Osteoblast (primary cell): ENCODE results near the gene CLCN1. TPM values are rescaled to one million over a fixed set of nuclear protein-coding genes. Genes with fewer than 3 reads are reported as not detected.

Source experiments
- DNase-seq: peaks from one replicate; pipeline ENCODE4 v3.0.0; 2011; ENCODE audit warnings: low spot score, mixed read lengths; ENCODE audit not compliant: insufficient read length; ENCODE audit errors: missing footprints
- H2AFZ ChIP-seq: 2 replicates; pipeline ENCODE4 v1.6.0; 2011; ENCODE audit warnings: mild to moderate bottlenecking, low read length
- H3K27ac ChIP-seq: 2 replicates; pipeline ENCODE4 v1.5.1; 2011; ENCODE audit warnings: mild to moderate bottlenecking, low read depth, low read length, moderate library complexity
- H3K27me3 ChIP-seq: 2 replicates; pipeline ENCODE4 v1.6.0; 2012; ENCODE audit warnings: mild to moderate bottlenecking, control low read depth, inconsistent platforms, low read length, moderate library complexity; ENCODE audit not compliant: insufficient read depth
- H3K36me3 ChIP-seq: 2 replicates; pipeline ENCODE4 v1.5.1; 2011; ENCODE audit warnings: mild to moderate bottlenecking, low read length, control low read depth, moderate library complexity; ENCODE audit not compliant: insufficient read depth
- H3K4me1 ChIP-seq: 2 replicates; pipeline ENCODE4 v1.5.1; 2011; ENCODE audit warnings: mild to moderate bottlenecking, low read length, control low read depth, moderate library complexity; ENCODE audit not compliant: insufficient read depth
- H3K4me2 ChIP-seq: 2 replicates; pipeline ENCODE4 v1.6.0; 2011; ENCODE audit warnings: mild to moderate bottlenecking, low read length; ENCODE audit not compliant: insufficient read depth
- H3K4me3 ChIP-seq: fragments of 200-600 bp; sonication (generic); 3 replicates; pipeline ENCODE4 v1.5.1; 2012; ENCODE audit warnings: mild to moderate bottlenecking, low read length, inconsistent platforms; ENCODE audit not compliant: insufficient read depth
- H3K79me2 ChIP-seq: 2 replicates; pipeline ENCODE4 v1.6.0; 2012; ENCODE audit warnings: mild to moderate bottlenecking, low read length, control low read depth, inconsistent platforms; ENCODE audit not compliant: insufficient read depth
- H3K9me3 ChIP-seq: 2 replicates; pipeline ENCODE4 v1.5.1; 2011; ENCODE audit warnings: low read depth, low read length, control low read depth
- H4K20me1 ChIP-seq: 2 replicates; pipeline ENCODE4 v1.6.0; 2012; ENCODE audit warnings: mild to moderate bottlenecking, low read length, control low read depth; ENCODE audit not compliant: insufficient read depth
- total RNA-seq: library from RNA; depleted of rRNA; stranded (reverse); fragments of >200 nt; gene quantifications from 2 replicates; pipeline ENCODE4 v1.2.3, GENCODE V29; 2012
- TF ChIP-seq, protein P1 (sequence below): IDR thresholded peaks from 2 replicates; pipeline ENCODE4 v1.5.1; 2011; ENCODE audit warnings: mild to moderate bottlenecking, low read depth, low read length, moderate library complexity; ENCODE audit errors: extremely low read depth

Gene CLCN1
- total RNA-seq, 1 donor: under 0.01 TPM

DNA sequence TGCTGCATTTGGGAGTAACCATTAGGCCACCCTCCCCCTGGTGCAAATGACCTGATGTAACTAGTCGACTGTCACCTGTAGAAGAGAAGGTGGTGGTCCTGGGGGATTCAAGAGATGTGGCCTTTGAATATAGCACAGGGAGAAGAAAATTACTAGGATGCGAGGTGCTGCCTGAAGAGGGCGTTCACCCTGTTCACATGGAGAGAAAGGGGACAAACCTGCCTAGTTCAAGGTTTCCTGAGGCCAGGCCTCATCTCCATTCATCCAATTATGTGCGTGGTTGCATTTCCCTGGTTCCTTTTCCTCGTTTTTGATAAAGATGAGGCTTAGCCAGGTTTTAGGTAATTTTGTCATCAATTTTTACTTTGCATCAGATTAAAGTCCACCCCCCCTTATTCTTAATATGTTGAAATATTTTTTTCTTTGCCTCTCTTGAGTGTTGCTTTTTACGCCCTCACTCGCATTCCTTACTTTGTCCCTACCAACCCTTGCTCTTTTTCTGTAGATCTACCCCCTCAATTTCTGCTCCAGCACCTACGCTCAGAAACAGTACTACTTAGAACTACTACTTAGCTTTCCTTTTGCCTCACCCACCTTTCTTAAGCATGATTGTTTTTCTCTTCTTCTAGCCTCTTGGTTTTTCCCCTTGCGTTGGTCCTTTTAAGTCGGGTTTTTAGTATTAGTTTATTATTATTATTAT, 13.7 kb downstream of the CLCN1 start:
- no peak overlapping the region for H3K27ac ChIP-seq
- peaks cover 19% of the 10 kb centered on the region for H3K4me1 ChIP-seq
- no peaks in the 10 kb centered on the region for H3K9me3 ChIP-seq
- H3K36me3 ChIP-seq: no peaks in the 10 kb centered on the region
- no peak overlapping the region for H3K4me2 ChIP-seq
- H4K20me1 ChIP-seq: no peaks in the 10 kb centered on the region
- no peaks in the 10 kb centered on the region for H3K27me3 ChIP-seq
- H2AFZ ChIP-seq: no peak overlapping the region
- TF ChIP-seq, protein P1, sequence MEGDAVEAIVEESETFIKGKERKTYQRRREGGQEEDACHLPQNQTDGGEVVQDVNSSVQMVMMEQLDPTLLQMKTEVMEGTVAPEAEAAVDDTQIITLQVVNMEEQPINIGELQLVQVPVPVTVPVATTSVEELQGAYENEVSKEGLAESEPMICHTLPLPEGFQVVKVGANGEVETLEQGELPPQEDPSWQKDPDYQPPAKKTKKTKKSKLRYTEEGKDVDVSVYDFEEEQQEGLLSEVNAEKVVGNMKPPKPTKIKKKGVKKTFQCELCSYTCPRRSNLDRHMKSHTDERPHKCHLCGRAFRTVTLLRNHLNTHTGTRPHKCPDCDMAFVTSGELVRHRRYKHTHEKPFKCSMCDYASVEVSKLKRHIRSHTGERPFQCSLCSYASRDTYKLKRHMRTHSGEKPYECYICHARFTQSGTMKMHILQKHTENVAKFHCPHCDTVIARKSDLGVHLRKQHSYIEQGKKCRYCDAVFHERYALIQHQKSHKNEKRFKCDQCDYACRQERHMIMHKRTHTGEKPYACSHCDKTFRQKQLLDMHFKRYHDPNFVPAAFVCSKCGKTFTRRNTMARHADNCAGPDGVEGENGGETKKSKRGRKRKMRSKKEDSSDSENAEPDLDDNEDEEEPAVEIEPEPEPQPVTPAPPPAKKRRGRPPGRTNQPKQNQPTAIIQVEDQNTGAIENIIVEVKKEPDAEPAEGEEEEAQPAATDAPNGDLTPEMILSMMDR: no peak
- H3K4me3 ChIP-seq: no peak overlapping the region
- H3K79me2 ChIP-seq: no peaks in the 10 kb centered on the region
- DNase-seq: no peak

DNA sequence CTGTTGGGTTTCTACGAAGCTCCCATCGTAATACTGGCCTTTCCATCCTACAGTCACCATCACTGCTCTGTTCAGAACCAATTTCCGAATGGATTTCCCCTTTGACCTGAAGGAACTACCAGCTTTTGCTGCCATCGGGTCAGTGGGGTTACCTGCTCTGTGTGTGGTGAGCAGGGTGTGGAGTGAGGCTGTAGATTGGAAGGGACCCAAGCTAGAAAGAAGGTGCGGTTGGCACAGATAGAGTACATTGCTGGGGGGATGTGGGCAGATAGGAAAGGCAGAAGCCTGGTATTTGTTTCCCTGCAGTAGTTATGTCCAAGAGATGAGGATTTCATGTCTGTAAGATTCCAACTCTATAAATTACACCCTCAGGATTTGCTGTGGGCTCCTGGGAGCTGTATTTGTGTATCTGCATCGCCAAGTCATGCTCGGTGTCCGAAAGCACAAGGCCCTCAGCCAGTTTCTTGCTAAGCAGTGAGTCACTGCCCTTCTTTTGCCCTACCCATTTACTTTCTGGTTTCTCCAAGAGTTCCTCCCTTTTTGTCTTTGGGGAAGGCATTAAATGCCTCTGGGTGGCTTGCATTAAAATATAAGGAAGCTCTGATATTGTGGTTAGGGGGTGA, 15.4 kb downstream of the CLCN1 start:
- H3K4me2 ChIP-seq: peak overlapping the region; percentile 62
- peak overlapping the region; percentile 60 for H3K27ac ChIP-seq
- H3K4me1 ChIP-seq: peaks cover 12% of the 10 kb centered on the region
- no peaks in the 10 kb centered on the region for H3K36me3 ChIP-seq
- peaks cover 5% of the 10 kb centered on the region for H3K27me3 ChIP-seq
- H2AFZ ChIP-seq: no peak overlapping the region
- H3K79me2 ChIP-seq: no peaks in the 10 kb centered on the region
- H3K4me3 ChIP-seq: no peak overlapping the region
- H4K20me1 ChIP-seq: no peaks in the 10 kb centered on the region
- no peaks in the 10 kb centered on the region for H3K9me3 ChIP-seq
- peak; percentile 97 for DNase-seq
- TF ChIP-seq, protein P1: no peak

DNA sequence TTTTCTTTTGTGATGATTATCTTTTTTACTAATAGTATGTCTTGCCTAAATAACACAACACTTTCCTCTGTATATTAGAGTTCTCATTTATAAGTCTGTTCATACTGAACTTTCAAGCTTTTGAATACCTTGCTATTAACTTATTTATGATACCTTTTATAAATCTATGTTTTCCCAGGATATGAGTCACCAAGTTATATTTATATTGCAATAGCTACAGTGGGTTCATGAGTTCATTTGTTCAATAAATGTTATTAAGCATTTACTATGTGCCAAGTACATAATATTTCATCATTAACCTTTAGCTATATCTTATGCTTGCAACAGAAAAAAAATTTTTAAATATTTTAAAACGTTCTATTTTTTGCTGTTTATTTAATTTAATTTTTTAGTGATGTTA, 18.3 kb downstream of the CLCN1 start:
- no peak overlapping the region for H3K4me3 ChIP-seq
- H3K27me3 ChIP-seq: peaks cover 26% of the 10 kb centered on the region
- DNase-seq: no peak
- H4K20me1 ChIP-seq: no peaks in the 10 kb centered on the region
- H3K4me2 ChIP-seq: no peak overlapping the region
- H3K36me3 ChIP-seq: no peaks in the 10 kb centered on the region
- H3K27ac ChIP-seq: no peak overlapping the region
- H2AFZ ChIP-seq: no peak overlapping the region
- H3K79me2 ChIP-seq: no peaks in the 10 kb centered on the region
- peaks cover 12% of the 10 kb centered on the region for H3K4me1 ChIP-seq
- TF ChIP-seq, protein P1: no peak
- H3K9me3 ChIP-seq: no peaks in the 10 kb centered on the region

DNA sequence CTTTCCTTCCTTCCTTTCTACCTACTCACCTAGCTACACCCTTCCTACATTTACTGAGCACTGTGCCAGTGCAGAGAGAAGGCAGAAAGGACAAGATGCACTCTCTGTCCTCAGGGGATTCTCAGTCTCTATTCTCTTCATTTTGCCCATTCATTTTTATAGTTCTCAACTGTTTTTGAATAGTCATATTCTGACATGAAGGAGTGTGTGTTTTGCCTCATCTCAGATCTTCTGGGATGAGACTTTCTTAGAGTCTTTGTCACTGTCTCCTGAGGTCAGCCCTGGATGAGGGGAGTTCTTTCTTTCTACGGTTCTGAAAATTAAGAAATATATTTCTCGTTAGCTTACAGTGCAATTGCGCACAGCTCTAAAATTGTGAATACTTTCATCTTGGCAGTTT, 21.3 kb downstream of the CLCN1 start:
- H3K4me2 ChIP-seq: no peak overlapping the region
- no peak overlapping the region for H3K27ac ChIP-seq
- H3K36me3 ChIP-seq: no peaks in the 10 kb centered on the region
- no peaks in the 10 kb centered on the region for H3K79me2 ChIP-seq
- H3K27me3 ChIP-seq: peaks cover 34% of the 10 kb centered on the region
- TF ChIP-seq, protein P1: no peak
- no peaks in the 10 kb centered on the region for H4K20me1 ChIP-seq
- no peak overlapping the region for H2AFZ ChIP-seq
- H3K9me3 ChIP-seq: no peaks in the 10 kb centered on the region
- no peak for DNase-seq
- no peaks in the 10 kb centered on the region for H3K4me1 ChIP-seq
- H3K4me3 ChIP-seq: no peak overlapping the region
